Breast epithelium (tissue), 4 donors: ENCODE results near the gene MIOX. TPM values are rescaled to one million over a fixed set of nuclear protein-coding genes. Genes with fewer than 3 reads are reported as not detected.

ENCODE experiments used
- DNase-seq, 2 donors: peaks; one replicate each; pipeline ENCODE4 v3.0.0-alpha.2; 2019; ENCODE audit warnings: low spot score in 2 of 2
- H3K27ac ChIP-seq, 2 donors: fragments of 200-600 bp; sonication (generic) in 1 of 2; one replicate each; pipeline ENCODE4 v1.5.1; 2016 to 2019; ENCODE audit warnings: mild to moderate bottlenecking in 1 of 2
- H3K27me3 ChIP-seq, 2 donors: fragments of 200-600 bp; sonication (generic) in 1 of 2; one replicate each; pipeline versions ENCODE4 v1.5.1 to v1.6.0; 2017 to 2019; ENCODE audit warnings: control low read depth in 1 of 2, mild to moderate bottlenecking in 1 of 2
- H3K36me3 ChIP-seq: fragments of 200-600 bp; one replicate; pipeline ENCODE4 v1.5.1; 2019
- H3K4me1 ChIP-seq, 2 donors: fragments of 200-600 bp; sonication (generic); one replicate each; pipeline ENCODE4 v1.5.1; 2016 to 2019; ENCODE audit warnings: control low read depth in 1 of 2
- H3K4me3 ChIP-seq, 3 donors: fragments of 200-600 bp; sonication (generic); 1 replicate in 2 of 3; 2 replicates in 1 of 3; pipeline ENCODE4 v1.5.1; 2016 to 2019; ENCODE audit warnings: mild to moderate bottlenecking in 3 of 3, moderate library complexity in 2 of 3
- H3K9me3 ChIP-seq, 2 donors: fragments of 200-600 bp; sonication (generic) in 1 of 2; one replicate each; pipeline ENCODE4 v1.5.1; 2016 to 2019; ENCODE audit warnings: control low read depth in 1 of 2
- POLR2A ChIP-seq: fragments of 450-650 bp; IDR thresholded peaks from one replicate; pipeline ENCODE4 v1.6.1; 2016; ENCODE audit warnings: antibody characterized with exemption, mild to moderate bottlenecking, moderate library complexity
- POLR2AphosphoS5 ChIP-seq, 3 donors: sonication (generic); formaldehyde crosslinking; IDR thresholded peaks; one replicate each; pipeline ENCODE4 v1.6.1; 2017; ENCODE audit warnings: antibody characterized with exemption in 3 of 3
- intact Hi-C: fragments of 100-400 bp; cut with DNase I; formaldehyde crosslinking; loops from one replicate; pipeline ENCODE4 v1.15.1; 2023; ENCODE audit warnings: low total_unique reads
- total RNA-seq, 3 donors: library from RNA; depleted of rRNA; stranded (reverse); fragments of >200 nt; gene quantifications; one replicate each; pipeline ENCODE4 v1.1.0, GENCODE V29; 2016
- TF ChIP-seq, protein P1 (sequence below), 3 donors: fragments of 450-650 bp; IDR thresholded peaks; one replicate each; pipeline ENCODE4 v1.5.1; 2016 to 2017; ENCODE audit warnings: antibody characterized with exemption in 3 of 3, mild to moderate bottlenecking in 3 of 3, moderate library complexity in 3 of 3

MIOX gene
- total RNA-seq, 3 donors from 2014 or later, result not detected

DNA sequence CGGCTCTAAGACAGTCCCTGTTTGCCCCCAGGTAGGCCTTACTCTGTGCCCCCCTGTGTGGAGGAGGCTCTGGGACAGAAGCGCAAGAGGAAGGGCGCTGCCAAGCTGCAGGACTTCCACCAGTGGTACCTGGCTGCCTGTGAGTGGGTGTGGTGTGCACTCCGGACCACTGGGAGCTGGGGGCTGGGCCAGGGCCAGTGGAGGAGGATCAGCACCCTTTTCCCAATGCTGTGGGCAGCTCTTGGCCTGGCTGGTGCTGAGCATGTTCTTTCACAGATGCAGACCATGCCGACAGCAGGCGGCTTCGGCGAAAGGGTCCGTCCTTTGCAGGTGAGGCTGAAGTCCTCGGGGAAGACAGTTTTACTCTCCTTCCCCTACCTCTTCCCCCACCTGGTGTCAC is 35.1 kb downstream of the MIOX start:
- TF ChIP-seq POLR2A (no peak), POLR2AphosphoS5 (IDR thresholded peaks at IDR 0.05) (no peak)
- TF ChIP-seq, protein P1, sequence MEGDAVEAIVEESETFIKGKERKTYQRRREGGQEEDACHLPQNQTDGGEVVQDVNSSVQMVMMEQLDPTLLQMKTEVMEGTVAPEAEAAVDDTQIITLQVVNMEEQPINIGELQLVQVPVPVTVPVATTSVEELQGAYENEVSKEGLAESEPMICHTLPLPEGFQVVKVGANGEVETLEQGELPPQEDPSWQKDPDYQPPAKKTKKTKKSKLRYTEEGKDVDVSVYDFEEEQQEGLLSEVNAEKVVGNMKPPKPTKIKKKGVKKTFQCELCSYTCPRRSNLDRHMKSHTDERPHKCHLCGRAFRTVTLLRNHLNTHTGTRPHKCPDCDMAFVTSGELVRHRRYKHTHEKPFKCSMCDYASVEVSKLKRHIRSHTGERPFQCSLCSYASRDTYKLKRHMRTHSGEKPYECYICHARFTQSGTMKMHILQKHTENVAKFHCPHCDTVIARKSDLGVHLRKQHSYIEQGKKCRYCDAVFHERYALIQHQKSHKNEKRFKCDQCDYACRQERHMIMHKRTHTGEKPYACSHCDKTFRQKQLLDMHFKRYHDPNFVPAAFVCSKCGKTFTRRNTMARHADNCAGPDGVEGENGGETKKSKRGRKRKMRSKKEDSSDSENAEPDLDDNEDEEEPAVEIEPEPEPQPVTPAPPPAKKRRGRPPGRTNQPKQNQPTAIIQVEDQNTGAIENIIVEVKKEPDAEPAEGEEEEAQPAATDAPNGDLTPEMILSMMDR (IDR thresholded peaks at IDR 0.05), result no peak
- Histone ChIP-seq H3K4me3 (no peak overlapping the region), H3K27ac (no peak overlapping the region), H3K9me3 (no peaks in the 10 kb centered on the region), H3K4me1 (peaks cover 10 to 11% of the 10 kb centered on the region in 2 donors), H3K27me3 (no peaks in the 10 kb centered on the region), H3K36me3 (peaks cover 13% of the 10 kb centered on the region)
- intact Hi-C loops, result no loop called here
- no peak for DNase-seq

DNA sequence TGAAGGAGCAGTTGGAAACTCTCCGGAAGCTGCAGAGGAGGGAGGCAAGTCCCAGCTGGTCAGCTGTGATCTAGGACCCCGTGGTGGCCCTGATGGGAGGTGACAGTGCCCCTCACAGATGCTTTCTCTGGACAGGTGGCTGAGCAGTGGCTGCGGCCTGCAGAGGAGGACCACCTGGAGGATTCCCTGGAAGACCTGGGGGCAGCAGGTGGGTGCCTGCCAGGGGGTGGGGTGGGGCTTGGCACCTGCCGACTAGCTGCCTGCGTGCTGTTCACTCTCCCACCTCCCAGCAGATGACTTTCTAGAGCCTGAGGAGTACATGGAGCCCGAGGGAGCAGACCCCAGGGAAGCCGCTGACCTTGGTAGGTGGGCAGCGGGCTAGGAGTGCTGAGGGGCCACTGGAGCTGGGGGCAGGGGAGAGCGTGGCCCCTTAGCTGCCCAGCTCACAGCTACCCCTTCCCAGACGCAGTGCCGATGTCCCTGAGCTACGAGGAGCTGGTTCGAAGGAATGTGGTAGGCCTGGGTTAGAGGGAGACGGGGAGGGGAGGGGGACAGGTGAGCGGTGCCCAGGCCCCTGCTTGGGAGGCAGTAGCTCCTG is 35.6 kb downstream of the MIOX start:
- no peak overlapping the region for H3K4me3 ChIP-seq
- H3K27ac ChIP-seq, result no peak overlapping the region
- no peaks in the 10 kb centered on the region for H3K27me3 ChIP-seq
- TF ChIP-seq POLR2A (no peak), POLR2AphosphoS5 (IDR thresholded peaks at IDR 0.05) (no peak)
- TF ChIP-seq, protein P1 (IDR thresholded peaks at IDR 0.05), result no peak
- peaks cover 13% of the 10 kb centered on the region for H3K36me3 ChIP-seq
- intact Hi-C loops, result no loop called here
- DNase-seq, result no peak
- H3K4me1 ChIP-seq, result peaks cover 10 to 12% of the 10 kb centered on the region in 2 donors
- H3K9me3 ChIP-seq, result no peaks in the 10 kb centered on the region

DNA sequence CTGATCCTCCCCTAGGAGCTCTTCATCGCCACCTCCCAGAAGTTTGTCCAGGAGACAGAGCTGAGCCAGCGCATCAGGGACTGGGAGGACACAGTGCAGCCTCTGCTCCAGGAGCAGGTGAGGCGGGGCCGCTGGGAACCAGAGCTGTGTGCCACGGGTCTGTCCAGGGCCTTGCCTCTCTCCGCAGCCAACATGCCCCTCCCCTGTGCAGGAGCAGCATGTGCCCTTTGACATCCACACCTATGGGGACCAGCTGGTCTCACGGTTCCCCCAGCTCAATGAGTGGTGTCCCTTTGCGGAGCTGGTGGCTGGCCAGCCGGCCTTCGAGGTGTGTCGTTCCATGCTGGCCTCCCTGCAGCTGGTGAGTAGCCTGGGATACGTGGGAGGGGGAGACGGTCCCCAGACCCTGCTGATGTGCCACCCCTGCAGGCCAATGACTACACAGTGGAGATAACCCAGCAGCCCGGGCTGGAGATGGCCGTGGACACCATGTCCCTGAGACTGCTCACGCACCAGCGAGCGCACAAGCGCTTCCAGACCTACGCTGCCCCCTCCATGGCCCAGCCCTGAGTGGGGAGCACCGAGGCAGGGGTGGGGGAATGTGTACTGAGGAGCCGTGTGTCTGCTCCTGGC is 36.3 kb downstream of the MIOX start:
- no peak for DNase-seq
- Histone ChIP-seq H3K9me3 (no peaks in the 10 kb centered on the region), H3K27me3 (no peaks in the 10 kb centered on the region), H3K27ac (no peak overlapping the region), H3K4me3 (no peak overlapping the region), H3K36me3 (peaks cover 13% of the 10 kb centered on the region), H3K4me1 (peaks cover 10 to 12% of the 10 kb centered on the region in 2 donors)
- intact Hi-C loops, result loop anchor here (1.0 kb wide), 1 partner anchor 81 kb away; no protein-coding TSS in a partner anchor
- TF ChIP-seq POLR2A, result no peak
- no peak for TF ChIP-seq POLR2AphosphoS5 (IDR thresholded peaks at IDR 0.05)
- TF ChIP-seq, protein P1 (IDR thresholded peaks at IDR 0.05), result no peak

DNA sequence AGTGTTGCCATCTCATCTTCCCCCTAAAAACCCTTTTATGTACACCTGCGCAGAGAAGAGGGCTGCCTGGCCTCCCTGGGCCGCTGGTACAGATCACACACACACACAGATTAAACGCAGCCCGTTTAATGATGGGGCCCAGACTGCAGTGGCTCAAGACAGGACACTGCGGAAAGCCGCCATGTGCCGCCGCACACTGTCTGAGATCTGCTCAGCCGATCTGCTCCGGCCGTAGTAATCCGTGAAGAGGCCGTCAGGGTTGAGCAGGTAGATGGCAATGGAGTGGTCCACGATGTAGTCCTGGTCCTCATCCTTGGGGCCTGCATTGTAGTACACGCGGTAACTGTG is 36.8 kb downstream of the MIOX start:
- Histone ChIP-seq H3K9me3 (no peaks in the 10 kb centered on the region), H3K36me3 (peaks cover 13% of the 10 kb centered on the region), H3K4me3 (no peak overlapping the region), H3K27me3 (no peaks in the 10 kb centered on the region), H3K4me1 (peaks cover 10 to 12% of the 10 kb centered on the region in 2 donors), H3K27ac (no peak overlapping the region)
- DNase-seq, result no peak
- no peak for TF ChIP-seq POLR2A
- no peak for TF ChIP-seq POLR2AphosphoS5 (IDR thresholded peaks at IDR 0.05)
- TF ChIP-seq, protein P1 (IDR thresholded peaks at IDR 0.05), result no peak
- intact Hi-C loops, result loop anchor here (1.0 kb wide), 1 partner anchor 81 kb away; no protein-coding TSS in a partner anchor
